ENCODE results near the gene RSPH1.

Gene RSPH1

DNA sequence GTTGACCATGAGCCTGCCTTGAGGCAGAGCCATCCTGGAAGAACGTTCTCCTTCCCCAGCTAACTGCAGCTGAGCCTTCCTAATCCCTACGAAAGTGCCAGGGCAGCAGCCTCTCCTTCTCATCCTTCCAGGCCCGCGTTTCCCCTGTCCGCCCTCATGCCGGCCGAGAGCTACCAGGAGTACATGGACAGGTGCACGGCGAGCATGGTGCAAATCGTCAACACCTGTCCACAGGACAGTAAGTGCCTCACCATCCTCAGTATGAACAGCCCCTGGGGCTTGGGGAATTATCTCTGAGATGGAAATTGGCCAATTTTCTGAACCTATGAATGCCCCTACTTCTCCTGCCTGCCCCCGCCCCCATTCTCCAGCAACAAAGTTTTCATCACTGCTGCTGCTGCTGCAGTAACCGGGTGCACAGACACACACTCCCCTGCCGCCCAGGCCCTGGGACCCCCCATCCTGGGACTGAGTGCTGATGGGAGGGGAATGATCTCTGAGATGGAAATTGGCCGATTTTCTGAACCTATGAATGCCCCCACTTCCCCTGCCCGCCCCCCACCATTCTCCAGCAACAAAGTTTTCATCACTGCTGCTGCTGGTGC, 52.7 kb downstream of the RSPH1 start:
- DNase-seq, result no peak

DNA sequence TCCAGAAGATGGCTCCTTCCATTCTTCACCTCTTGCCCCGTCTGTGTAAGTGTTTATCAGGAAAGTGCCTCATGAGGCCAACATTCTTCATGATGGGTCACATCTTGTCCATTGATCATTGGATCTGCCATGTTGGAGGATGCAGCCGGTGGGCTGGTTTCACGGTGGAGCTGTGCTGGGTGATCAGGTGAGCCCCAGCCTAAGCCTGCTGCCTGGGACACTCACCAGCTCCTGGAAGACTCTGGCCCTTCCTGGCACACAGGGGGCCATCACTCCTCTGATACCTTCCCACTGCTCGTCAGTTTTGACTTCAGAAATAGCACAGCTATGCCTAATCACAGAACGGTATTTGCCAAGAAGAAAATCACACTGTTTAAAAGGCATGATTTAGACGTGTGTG, 54.1 kb downstream of the RSPH1 start:
- no peak for DNase-seq

DNA sequence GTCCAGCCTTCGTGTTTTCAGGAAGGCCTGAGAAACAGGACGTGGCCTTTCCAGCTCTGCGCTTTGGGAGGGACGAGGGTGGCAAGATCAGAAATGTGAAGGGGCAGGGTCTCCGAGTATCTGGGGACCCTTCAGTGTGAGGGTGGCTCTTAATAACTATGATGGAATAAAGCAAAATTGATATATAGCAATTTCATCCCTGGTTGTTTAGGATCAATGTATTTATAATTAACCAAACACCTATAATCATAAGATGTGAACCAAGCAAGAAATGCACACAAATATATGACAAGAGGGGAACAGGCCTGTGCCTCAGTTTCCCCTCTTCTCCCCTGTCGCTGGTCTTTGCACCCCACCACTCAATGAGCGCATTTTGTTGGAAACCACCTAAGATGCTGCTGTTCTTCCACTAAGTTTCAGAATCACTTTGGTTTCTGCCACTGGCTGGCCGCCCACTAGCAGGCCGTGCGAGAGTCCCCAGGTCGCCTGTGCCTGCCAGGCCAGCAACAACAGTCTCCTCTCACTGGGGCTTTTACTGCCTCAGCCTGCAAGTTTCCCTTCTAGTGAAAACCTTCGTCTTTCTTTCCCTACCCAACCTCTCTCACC, 55.7 kb downstream of the RSPH1 start:
- no peak for DNase-seq

DNA sequence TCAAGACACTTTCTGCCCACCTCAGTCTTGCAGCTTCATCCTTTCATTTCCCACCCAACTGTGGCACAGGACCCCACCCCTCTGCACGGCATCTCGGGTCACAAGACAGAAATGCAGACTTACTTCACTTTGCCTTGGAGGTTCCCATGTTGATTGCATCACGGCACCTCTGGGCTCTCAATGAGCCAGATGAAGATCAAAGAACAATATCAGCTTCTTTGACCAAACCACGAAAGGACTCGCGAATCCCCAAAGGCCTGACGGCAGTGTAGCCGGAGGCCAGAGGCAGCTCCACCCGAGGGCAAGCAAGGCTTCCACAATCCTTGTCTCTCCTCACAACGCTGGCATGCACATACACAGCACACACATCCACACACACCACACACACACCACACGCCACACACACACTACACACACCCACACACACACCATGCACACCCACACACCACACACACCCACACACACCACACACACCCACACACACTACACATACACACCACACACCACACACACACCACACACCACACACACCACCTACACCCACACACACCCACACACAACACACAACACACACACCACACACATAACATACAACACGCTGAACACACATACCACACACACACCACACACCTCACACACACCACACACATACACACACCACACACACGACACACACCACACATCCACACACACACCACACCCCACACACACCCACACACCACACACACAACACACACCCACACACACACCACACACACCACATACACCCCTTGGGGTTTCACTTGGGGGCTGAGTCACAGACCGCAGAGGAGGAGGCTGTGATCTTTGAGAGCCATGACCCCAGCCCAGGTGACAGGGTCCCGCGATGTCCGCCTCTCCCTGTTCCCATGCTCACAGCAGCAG, 56.5 kb downstream of the RSPH1 start:
- DNase-seq, result no peak

DNA sequence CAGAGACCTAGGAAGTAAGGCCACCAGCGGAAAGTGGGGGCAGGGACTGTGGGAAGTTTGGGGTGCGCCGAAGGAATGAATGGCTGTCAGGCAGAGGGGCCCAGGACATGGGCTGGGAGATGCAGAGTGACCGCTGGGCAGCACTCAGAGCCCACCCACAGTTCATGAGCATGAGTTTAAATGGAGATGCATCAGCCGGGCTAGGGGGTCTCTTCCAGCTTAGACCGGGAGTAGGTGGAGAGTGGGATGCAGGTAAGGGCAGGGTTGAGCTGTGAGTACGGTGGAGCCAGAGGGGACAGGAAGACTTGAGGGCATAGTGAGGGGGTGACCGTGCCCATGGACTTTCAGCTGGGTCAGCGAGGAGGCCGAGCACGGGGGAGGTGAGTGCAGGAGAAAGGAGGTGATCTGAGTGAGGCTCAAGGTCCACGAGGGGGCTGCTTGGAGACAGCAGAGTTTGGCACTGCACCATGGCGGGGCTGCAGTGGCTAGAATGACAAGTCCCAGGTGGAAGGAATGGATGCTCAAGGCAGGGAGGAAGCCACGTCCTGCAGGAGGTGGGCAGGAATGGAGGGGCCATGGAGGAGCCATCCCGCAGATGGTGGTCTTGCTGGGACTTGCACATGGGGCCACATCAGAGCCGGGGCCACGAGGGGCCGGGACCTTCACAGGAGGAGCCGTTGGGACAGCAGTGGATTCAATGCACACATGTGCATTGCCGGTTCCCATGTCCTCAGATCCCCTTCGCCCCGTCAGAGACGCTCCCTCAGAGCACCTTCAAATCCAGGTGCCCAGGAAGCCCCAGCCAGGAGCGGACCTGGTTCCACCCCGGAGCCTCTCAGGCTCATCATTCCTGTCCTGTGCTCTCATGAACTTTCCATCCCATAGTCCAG, 57.5 kb downstream of the RSPH1 start:
- DNase-seq, result no peak

DNA sequence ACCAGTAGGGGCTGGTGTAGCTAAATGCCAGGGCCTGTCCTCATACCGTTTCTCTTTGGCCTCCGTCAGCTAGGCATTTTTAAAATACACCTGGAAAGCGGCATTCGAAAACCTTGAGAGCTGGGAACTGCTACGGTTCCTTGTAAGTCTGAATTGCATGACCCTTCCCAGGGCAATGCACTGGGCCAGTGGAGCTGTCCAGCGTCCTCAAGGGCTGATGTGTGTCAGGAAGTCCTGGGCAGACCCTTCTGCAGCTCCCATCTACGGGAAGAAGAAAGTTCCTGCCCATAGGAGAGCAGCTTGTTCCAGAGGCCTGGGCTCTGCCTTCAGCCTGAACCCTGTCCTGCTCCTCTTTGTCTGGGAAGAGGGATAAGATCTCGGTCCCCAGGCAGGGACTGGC, 58.2 kb downstream of the RSPH1 start:
- DNase-seq, result no peak

DNA sequence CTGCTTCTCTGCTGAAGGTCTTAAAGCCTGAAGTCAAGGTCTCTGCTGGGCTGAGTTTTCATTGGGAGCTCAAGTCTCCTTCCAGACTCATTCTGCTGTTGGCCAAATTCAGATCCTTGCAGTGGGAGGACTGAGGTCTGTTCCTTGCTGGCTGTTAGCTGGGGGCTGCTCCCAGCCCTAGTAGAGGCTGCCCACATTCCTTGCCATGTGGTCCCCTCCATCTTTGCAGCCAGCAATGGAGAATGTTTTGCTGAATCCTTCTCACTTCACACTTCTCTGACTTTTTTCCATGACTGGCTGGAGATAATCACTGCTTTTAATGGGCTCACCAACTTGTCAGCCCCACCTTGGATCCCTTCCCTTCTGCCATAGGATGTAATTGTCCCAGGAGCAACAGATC, 59.1 kb downstream of the RSPH1 start:
- no peak for DNase-seq

DNA sequence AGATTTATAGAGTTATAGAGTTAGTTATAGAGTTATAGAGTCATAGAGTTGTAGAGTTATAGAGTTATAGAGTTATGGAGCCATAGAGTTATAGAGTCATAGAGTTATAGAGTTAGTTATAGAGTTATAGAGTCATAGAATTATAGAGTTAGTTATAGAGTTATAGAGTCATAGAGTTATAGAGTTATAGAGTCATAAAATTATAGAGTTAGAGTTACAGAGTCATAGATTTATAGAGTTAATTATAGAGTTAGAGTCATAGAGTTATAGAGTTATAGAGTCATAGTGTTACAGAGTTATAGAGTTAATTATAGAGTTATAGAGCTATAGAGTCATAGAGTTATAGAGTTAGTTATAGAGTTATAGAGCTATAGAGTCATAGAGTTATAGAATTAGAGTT, 60.2 kb downstream of the RSPH1 start:
- DNase-seq, result no peak

DNA sequence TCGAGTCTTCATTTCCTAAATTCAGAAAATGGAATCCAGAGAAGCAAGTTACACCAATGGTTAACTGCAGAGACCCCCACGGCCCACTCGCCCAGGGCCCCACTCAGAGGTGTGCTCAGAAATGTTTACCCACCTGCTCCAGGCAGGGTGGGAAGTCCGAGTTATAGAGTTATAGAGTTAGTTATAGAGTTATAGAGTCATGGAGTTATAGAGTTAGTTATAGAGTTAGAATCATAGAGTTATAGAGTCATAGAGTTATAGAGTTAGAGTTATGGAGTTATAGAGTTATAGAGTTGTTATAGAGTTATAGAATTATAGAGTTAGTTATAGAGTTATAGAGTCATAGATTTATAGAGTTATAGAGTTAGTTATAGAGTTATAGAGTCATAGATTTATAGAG, 60.6 kb downstream of the RSPH1 start:
- no peak for DNase-seq

DNA sequence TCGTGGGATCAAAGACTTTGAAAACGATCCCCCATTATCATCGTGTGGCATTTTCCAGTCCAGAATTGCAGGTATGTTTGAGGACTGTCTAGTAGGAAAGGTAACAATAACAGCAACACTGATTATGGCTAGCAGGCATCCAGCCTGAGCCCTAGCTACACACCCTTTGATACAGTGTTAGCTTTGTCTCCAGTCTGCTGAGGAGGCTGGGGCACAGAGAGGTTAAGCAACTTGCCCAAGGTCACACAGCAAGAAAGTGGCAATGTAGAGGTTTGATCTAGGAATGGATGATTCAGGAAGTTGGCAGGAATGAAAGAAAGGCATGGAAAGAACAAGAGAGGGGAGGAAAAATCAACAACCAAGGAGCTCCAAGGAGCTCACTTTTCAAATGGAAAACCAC, 61.1 kb downstream of the RSPH1 start:
- DNase-seq, result no peak

DNA sequence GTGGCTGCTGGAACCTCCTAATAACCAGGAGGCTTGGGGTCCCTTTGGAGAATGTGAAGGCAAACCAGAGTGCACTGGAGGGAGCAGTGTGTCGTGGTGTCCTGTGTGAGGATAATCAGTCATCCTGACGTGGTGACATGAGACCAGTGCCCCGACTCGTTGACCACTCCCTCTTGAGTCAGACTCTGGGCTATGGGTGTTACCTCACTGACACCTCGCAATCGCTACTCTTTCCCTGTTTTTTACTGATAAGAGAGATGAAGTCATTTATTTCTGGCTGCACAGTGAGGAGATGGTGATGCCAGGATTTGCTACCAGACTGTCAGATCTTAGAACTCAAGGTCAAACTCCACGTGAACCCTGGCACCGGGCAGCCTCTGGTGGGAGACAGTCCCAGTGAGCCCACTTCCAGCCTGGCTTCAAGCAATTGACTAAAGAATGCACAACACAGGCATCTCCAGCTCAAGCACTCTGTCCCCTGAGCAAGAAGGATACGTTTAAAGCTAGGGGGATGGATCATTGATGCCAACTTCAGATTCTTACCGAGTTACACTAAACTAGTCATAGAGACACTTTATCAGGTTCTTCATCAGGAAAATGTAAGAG, 62.0 kb downstream of the RSPH1 start:
- DNase-seq, result no peak

DNA sequence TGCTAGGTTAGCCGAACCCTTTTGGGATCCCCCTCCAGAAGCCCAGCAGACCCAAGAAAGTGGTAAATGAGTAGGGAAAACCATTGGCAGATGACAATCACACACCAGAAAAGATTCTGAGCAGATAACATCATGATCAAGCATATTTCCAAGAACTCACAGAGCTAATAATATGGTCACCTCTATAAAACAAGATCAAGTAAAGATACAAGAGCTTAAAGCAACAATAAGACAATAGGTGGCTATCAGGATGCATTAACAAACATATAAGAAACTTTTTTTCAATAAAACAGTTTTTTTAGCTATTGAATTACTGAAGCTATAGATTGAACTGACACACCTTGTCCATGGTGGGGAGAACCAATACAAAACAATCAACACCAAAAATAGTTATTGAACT, 63.3 kb downstream of the RSPH1 start:
- DNase-seq, result no peak

DNA sequence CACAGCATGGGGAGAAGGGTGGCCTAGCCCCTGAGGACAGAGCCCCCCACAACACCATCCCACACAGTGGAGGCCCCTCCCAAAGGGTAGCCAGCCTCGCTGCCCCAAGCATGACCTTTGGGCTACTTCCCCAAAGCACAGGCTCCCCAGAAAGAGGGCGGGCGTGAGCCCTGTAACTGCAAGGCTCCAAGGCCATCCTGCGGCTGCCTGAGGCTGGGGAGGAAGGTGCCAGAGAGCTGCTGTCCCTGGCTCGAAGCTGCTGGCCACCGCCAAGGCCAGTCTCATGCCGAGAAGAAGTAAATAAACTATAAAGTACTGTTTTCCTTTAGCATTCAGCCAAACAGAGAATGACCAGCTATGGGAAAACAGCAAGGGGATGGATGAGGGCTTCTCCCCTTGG, 64.8 kb downstream of the RSPH1 start:
- no peak for DNase-seq

DNA sequence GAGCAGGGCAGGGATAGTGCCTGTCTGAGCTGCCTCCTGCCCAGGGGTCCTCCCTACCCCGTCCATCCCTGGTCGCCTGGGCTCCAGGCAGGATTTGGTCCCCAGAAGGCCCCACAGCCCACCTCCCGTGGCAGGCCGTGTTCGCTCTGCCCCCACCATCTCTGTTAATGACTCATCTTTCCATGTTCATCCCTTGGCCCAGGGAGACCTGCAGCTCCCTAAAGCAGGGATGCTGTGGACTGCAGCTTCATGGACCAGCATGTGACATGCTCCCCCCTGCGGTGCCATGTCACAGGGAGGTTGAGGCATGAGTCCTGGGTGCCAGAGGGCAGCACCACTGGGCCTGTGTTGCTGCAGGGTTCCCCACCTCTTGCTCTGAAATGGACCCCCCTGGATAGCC, 65.5 kb downstream of the RSPH1 start:
- no peak for DNase-seq

DNA sequence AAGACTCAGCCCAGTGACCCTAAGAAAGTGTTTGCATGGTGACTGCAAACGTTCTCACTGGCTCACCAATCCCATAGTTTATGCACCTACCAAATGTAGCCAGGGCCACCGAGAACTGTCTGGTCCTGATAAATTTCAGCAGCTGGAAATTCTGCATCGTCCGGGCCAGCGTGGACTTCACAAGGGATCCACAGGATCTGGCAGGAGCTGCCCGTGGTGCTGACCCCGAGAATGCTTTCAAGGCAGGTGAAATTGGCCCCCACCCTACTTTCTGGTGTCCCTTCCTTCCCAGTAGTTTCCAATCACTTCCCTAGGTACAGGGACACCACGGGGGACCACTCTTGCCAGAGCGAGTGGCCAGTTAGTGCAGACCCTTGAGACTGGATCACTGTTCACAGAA, 66.2 kb downstream of the RSPH1 start:
- no peak for DNase-seq

DNA sequence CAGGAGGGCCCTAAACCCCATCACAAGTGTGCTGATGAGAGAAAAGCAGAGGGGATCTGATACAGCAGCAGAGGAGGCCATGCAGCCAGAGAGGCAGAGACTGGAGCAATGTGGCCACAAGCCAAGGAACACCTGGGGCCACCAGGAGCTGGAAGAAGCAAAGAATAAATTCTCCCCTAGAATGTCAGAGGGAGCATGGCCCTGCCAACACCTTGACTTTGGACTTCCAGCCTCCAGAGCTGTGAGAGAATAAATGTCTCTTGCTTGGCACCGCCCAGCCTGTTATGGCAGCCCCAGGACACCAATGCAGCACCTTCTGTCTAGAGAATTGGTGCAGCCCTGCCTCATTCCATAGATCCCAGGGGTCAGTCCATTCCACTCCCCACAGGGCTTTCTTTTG, 67.0 kb downstream of the RSPH1 start:
- no peak for DNase-seq

DNA sequence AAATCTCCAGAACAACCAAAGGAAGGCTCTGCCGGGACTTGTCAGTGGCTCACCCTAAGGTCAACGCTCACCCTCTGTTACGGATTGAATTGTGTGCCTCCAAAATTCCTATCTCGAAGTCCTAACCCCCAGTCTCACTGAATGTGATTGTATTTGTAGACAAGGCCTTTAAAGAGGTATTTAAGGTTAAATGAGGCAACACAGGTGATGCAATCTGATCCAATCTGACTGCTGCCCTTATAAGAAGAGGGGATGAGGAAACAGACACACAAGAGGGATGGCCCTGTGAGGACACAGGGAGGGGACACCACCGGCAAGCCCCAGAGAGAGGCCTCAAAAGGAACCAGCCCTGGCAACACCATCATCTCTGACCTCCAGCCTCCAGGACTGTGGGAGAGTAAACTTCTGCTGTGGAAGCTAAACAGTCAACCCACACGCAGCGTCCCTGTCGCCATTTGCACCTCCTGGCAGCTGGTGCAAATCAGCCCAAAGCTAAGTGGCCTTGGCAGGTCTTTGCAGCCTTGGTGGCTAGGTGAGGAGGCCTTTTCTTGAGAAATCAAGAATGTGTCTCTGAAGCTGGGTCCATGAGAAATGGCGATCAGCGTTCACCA, 68.1 kb downstream of the RSPH1 start:
- DNase-seq, result no peak

DNA sequence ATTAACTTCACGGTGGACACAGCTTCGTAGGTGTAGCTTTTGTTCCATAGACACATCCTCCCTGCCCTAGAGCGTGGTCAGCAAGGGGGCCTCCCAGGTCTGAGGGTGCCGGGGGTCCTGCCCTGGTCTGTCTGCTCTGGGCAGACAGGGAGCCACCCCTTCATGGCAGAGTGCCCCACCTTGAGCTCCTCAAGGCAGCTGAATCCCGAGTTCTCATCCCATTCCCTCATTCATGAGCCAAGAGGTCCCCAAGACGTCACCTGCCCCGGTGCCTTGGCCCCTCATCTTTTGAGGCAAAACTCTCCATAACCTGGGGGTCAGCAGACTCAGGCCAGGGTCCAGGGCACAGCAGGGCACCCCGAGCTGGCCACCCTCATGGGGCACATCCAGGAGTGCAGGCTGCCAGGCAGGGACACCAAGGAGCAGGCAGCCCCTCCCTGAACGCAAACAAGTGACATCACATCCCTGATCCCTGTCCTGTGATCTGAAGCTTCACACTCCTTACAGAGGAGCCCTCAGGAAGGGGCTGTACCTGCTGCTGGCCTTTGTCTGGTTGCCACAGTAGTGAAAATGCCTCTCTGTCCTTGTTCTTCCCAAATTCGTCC, 69.0 kb downstream of the RSPH1 start:
- DNase-seq, result no peak

DNA sequence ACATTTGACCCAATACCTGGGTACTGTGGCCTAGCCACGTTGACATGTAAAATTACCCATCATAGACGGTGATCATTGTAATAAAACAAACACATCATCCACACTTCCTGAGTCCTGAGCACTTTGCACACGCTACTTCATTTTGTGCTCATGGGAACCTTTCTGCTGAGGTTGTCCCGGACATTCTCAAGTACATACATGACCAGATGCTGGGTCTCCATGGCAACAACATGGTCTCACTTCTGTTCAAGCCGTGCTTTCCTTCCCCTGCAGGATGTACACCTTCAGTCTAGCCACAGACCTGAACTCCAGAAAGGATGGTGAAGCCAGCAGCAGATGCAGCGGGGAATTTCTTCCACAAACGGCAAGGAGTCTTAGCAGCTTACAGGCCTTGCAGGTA, 69.6 kb downstream of the RSPH1 start:
- no peak for DNase-seq

DNA sequence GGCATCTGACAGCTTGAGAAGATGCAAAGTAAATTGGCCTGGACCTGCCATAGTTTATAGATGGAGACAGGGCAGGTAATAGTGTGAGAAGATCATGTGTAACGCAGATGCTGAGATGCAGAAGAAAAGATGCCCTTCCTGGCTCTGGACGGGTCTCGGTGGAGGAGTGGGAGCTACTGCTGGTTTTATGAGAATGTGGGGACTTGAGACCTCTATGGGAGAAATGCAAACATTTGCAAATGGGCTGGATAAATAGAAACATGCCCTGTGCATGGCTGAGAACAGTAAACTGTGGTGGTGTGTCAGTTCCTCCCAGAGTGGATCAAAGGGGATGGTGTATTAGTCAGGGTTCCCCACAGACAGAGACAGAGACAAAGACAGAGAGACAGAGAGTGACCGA, 70.4 kb downstream of the RSPH1 start:
- no peak for DNase-seq

DNA sequence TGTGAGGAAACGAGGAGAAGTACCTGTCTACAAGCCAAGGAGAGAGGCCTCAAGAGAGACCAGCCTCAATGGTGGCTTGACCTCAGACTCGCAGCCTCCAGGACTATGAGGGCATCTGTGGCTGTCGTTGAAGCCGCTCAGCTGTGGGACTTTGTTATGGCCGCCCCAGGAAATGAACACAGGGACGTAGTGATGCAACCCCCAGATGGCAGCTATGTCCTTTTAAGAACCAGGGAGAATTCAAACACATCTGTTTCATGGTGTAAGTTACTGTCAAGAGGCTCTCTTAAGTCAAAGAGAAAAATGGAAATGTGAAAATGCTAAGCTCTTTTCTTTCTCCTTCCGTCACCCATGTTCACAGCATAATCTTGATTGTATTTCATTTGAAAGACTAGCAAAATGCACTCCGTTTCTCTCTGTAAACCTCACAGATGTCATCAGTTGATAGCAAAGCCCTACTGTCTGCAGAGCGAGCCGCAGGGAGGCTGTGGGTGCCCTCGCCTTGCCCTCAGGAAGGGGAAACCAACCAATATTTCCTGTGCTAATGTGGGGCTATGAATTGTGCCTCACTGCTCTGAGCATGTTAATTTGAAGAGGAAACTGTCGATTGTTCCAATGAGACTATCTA, 71.0 kb downstream of the RSPH1 start:
- DNase-seq, result no peak

All from cerebellar nuclear complex (tissue), 1 donor.